Measurements from ENCODE around the gene TARBP1.
A peak's percentile ranks its signal among the peaks of the same experiment; 100 is the strongest.

TARBP1 gene

GRCh38 chr1:234488054-234489006 is 9.4 kb upstream of the TARBP1 start:
- H2BK15ac ChIP-seq (ENCODE audit: low read length), result no peak overlapping the region
- no CpG with 5 or more reads among the region's 9 CpGs for WGBS, 2 donors (ENCODE audit: extremely low coverage in 2 of 2, insufficient read length in 2 of 2, insufficient replicate concordance in 1 of 2)
- H3K4me3 ChIP-seq (ENCODE audit: low read length in 2 of 2), result no peak overlapping the region
- no peak overlapping the region for H2BK120ac ChIP-seq (ENCODE audit: low read depth, low read length)
- H2AK5ac ChIP-seq (ENCODE audit: low read depth, low read length), result no peak overlapping the region
- H3K79me1 ChIP-seq (ENCODE audit: low read depth, low read length), result no peaks in the 10 kb centered on the region
- no peak overlapping the region for H3K4ac ChIP-seq (ENCODE audit: low read length)
- H3K27me3 ChIP-seq (ENCODE audit: control insufficient read depth in 3 of 3, insufficient read depth in 3 of 3, low read depth in 1 of 3, low read length in 3 of 3), result no peaks in the 10 kb centered on the region
- H2AFZ ChIP-seq (ENCODE audit: low read length), result peak overlapping the region; percentile 30
- H4K8ac ChIP-seq (ENCODE audit: low read depth, low read length), result no peak overlapping the region
- no peak overlapping the region for H4K91ac ChIP-seq (ENCODE audit: low read depth, low read length, poor library complexity)
- H3K4me1 ChIP-seq (ENCODE audit: control insufficient read depth in 2 of 2, insufficient read depth in 1 of 2, low read depth in 1 of 2, low read length in 2 of 2), result peaks cover 2 to 5% of the 10 kb centered on the region in 2 donors
- no peak overlapping the region for H3K4me2 ChIP-seq (ENCODE audit: insufficient read depth, low read length, poor library complexity, severe bottlenecking)
- no peaks in the 10 kb centered on the region for H3K9me3 ChIP-seq (replicated peaks in 1 of 2; ENCODE audit: control insufficient read depth in 2 of 2, insufficient read depth in 1 of 2, low read depth in 1 of 2, low read length in 2 of 2)
- no peak for DNase-seq (ENCODE audit: low spot score)
- H2BK5ac ChIP-seq (ENCODE audit: low read length), result no peak overlapping the region
- H3K14ac ChIP-seq (ENCODE audit: low read length), result no peak overlapping the region
- no peak overlapping the region for H3K23ac ChIP-seq (ENCODE audit: low read depth, low read length, poor library complexity)
- no peak overlapping the region for H2BK12ac ChIP-seq (ENCODE audit: low read length)
- H3K9ac ChIP-seq (ENCODE audit: low read depth, low read length, poor library complexity), result no peak overlapping the region
- H3K27ac ChIP-seq (replicated peaks; ENCODE audit: low read length), result no peak overlapping the region
- H3K36me3 ChIP-seq (replicated peaks in 1 of 2; ENCODE audit: control insufficient read depth in 2 of 2, insufficient read depth in 2 of 2, low read length in 2 of 2), result no peaks in the 10 kb centered on the region
- no peak overlapping the region for H3K18ac ChIP-seq (ENCODE audit: low read length)

- WGBS, 2 donors (ENCODE audit: extremely low coverage in 2 of 2, insufficient read length in 2 of 2, insufficient replicate concordance in 1 of 2), result no CpG with 5 or more reads among the region's 12 CpGs
- Histone ChIP-seq H2BK5ac (ENCODE audit: low read length) (no peak overlapping the region), H3K14ac (ENCODE audit: low read length) (no peak overlapping the region), H4K8ac (ENCODE audit: low read depth, low read length) (no peak overlapping the region), H3K4me3 (ENCODE audit: low read length in 2 of 2) (no peak overlapping the region), H2AFZ (ENCODE audit: low read length) (no peak overlapping the region), H2BK12ac (ENCODE audit: low read length) (no peak overlapping the region), H3K9me3 (replicated peaks in 1 of 2; ENCODE audit: control insufficient read depth in 2 of 2, insufficient read depth in 1 of 2, low read depth in 1 of 2, low read length in 2 of 2) (no peaks in the 10 kb centered on the region), H3K18ac (ENCODE audit: low read length) (no peak overlapping the region), H2BK15ac (ENCODE audit: low read length) (no peak overlapping the region), H4K91ac (ENCODE audit: low read depth, low read length, poor library complexity) (no peak overlapping the region), H3K27me3 (ENCODE audit: control insufficient read depth in 3 of 3, insufficient read depth in 3 of 3, low read depth in 1 of 3, low read length in 3 of 3) (peaks cover 0 to 11% (median 0%) of the 10 kb centered on the region in 3 experiments), H2AK5ac (ENCODE audit: low read depth, low read length) (no peak overlapping the region), H3K36me3 (replicated peaks in 1 of 2; ENCODE audit: control insufficient read depth in 2 of 2, insufficient read depth in 2 of 2, low read length in 2 of 2) (no peaks in the 10 kb centered on the region), H3K9ac (ENCODE audit: low read depth, low read length, poor library complexity) (no peak overlapping the region), H2BK120ac (ENCODE audit: low read depth, low read length) (no peak overlapping the region), H3K23ac (ENCODE audit: low read depth, low read length, poor library complexity) (no peak overlapping the region), H3K4ac (ENCODE audit: low read length) (no peak overlapping the region), H3K4me2 (ENCODE audit: insufficient read depth, low read length, poor library complexity, severe bottlenecking) (no peak overlapping the region), H3K79me1 (ENCODE audit: low read depth, low read length) (no peaks in the 10 kb centered on the region), H3K4me1 (ENCODE audit: control insufficient read depth in 2 of 2, insufficient read depth in 1 of 2, low read depth in 1 of 2, low read length in 2 of 2) (peaks cover 2 to 5% of the 10 kb centered on the region in 2 donors), H3K27ac (replicated peaks; ENCODE audit: low read length) (no peak overlapping the region)
- DNase-seq (ENCODE audit: low spot score), result peak; percentile 11
Measured at GRCh38 chr1:234486858-234487840, 8.2 kb upstream of the TARBP1 start.

GRCh38 chr1:234484991-234485739 is 6.2 kb upstream of the TARBP1 start:
- Histone ChIP-seq H3K9ac (ENCODE audit: low read depth, low read length, poor library complexity) (no peak overlapping the region), H2BK15ac (ENCODE audit: low read length) (no peak overlapping the region), H3K27ac (replicated peaks; ENCODE audit: low read length) (no peak overlapping the region), H4K8ac (ENCODE audit: low read depth, low read length) (no peak overlapping the region), H3K9me3 (replicated peaks in 1 of 2; ENCODE audit: control insufficient read depth in 2 of 2, insufficient read depth in 1 of 2, low read depth in 1 of 2, low read length in 2 of 2) (no peaks in the 10 kb centered on the region), H3K14ac (ENCODE audit: low read length) (no peak overlapping the region), H3K18ac (ENCODE audit: low read length) (no peak overlapping the region), H3K4ac (ENCODE audit: low read length) (no peak overlapping the region), H2BK12ac (ENCODE audit: low read length) (no peak overlapping the region), H2AK5ac (ENCODE audit: low read depth, low read length) (no peak overlapping the region), H3K79me1 (ENCODE audit: low read depth, low read length) (no peaks in the 10 kb centered on the region), H4K91ac (ENCODE audit: low read depth, low read length, poor library complexity) (no peak overlapping the region), H3K4me1 (ENCODE audit: control insufficient read depth in 2 of 2, insufficient read depth in 1 of 2, low read depth in 1 of 2, low read length in 2 of 2) (no peaks in the 10 kb centered on the region), H2AFZ (ENCODE audit: low read length) (no peak overlapping the region), H3K4me3 (ENCODE audit: low read length in 2 of 2) (no peak overlapping the region), H3K23ac (ENCODE audit: low read depth, low read length, poor library complexity) (no peak overlapping the region), H3K27me3 (ENCODE audit: control insufficient read depth in 3 of 3, insufficient read depth in 3 of 3, low read depth in 1 of 3, low read length in 3 of 3) (peaks cover 0 to 22% (median 2%) of the 10 kb centered on the region in 3 experiments), H2BK120ac (ENCODE audit: low read depth, low read length) (no peak overlapping the region), H2BK5ac (ENCODE audit: low read length) (no peak overlapping the region), H3K36me3 (replicated peaks in 1 of 2; ENCODE audit: control insufficient read depth in 2 of 2, insufficient read depth in 2 of 2, low read length in 2 of 2) (no peaks in the 10 kb centered on the region), H3K4me2 (ENCODE audit: insufficient read depth, low read length, poor library complexity, severe bottlenecking) (no peak overlapping the region)
- no peak for DNase-seq (ENCODE audit: low spot score)
- WGBS, 2 donors (ENCODE audit: extremely low coverage in 2 of 2, insufficient read length in 2 of 2, insufficient replicate concordance in 1 of 2), result no CpG with 5 or more reads among the region's 17 CpGs
